ENCODE data around the gene KRTAP10-8. TPM values are rescaled to one million over a fixed set of nuclear protein-coding genes. Genes with fewer than 3 reads are reported as not detected.
"Not testable (repeated sequence)": the region's sequence is repeated elsewhere in the genome, so short reads cannot be mapped to it uniquely, and the experiment has no call there.

Gene KRTAP10-8
- total RNA-seq, 2 donors from 2014 or later, result not detected

DNA sequence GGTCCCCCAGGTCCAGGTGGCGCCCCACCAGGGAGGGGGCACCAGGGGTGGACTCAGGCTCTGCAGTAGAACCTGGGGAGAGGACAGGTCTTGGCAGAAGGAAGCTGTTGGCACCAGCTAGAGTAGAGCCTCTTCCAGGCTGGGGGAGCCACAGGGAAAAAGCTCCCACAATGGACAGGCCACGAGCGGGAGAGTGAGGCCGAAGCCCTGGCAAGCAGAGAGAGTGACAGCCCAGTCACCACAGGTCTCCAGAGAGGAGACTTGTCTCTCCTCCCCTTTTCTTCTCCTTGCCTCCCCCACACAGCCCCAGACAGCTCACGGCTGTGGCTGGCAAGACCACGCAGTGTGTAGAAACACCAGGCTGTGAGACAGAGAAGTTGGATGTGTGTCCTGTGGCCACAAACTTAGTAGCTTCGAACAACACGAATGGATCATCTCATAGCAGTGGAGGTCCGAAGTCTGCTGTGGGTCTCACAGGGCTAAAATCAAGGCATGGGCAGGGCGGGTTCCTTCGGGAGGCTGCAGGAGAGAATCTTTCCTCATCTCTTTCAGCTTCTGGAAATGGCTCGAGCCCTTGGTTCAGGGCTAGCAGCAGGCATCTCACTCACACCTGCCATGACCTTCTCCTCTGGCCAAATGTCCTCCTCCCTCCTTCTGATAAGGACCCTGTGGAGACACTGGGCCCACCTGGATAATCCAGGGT, 39.2 kb downstream of the KRTAP10-8 start:
- Mint-ChIP-seq H3K9me3 (peaks cover 0 to 4% of the 10 kb centered on the region in 2 donors), H3K27ac (peak overlapping the region; percentile 19), H3K36me3 (ENCODE audit: insufficient read depth in 2 of 2) (peaks cover 8 to 13% of the 10 kb centered on the region in 2 donors), H3K4me1 (ENCODE audit: low read depth) (peaks cover 16% of the 10 kb centered on the region), H3K27me3 (ENCODE audit: low read depth) (no peaks in the 10 kb centered on the region), H3K4me3 (no peak overlapping the region)
- ATAC-seq (replicated peaks in 1 of 2), result no peak
- DNase-seq, result no peak

DNA sequence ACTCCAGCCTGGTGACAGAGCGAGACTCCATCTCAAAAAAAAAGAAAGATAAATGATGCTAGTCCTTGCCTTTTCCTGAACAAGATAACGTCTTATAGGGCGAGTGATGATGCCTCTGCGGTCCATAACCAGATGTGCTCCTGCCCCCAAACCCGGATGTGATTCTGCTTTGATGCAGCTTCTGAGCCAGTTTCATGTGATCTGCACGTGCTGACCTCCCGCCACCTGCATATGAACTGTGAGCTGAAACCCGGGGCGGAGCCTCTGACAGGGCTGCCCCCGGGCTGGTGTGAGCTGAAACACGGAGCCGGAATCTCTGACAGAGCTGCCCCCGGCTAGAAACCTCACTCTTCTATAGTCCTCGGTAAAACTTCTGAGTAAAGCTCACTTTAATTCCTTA, 41.2 kb downstream of the KRTAP10-8 start:
- Mint-ChIP-seq H3K4me1 (ENCODE audit: low read depth) (peaks cover 33% of the 10 kb centered on the region), H3K27ac (no peak overlapping the region), H3K9me3 (peaks cover 7 to 14% of the 10 kb centered on the region in 2 donors), H3K27me3 (ENCODE audit: low read depth) (no peaks in the 10 kb centered on the region), H3K36me3 (ENCODE audit: insufficient read depth in 2 of 2) (peaks cover 22 to 27% of the 10 kb centered on the region in 2 donors), H3K4me3 (no peak overlapping the region)
- no peak for ATAC-seq (replicated peaks in 1 of 2)
- DNase-seq, result no peak

DNA sequence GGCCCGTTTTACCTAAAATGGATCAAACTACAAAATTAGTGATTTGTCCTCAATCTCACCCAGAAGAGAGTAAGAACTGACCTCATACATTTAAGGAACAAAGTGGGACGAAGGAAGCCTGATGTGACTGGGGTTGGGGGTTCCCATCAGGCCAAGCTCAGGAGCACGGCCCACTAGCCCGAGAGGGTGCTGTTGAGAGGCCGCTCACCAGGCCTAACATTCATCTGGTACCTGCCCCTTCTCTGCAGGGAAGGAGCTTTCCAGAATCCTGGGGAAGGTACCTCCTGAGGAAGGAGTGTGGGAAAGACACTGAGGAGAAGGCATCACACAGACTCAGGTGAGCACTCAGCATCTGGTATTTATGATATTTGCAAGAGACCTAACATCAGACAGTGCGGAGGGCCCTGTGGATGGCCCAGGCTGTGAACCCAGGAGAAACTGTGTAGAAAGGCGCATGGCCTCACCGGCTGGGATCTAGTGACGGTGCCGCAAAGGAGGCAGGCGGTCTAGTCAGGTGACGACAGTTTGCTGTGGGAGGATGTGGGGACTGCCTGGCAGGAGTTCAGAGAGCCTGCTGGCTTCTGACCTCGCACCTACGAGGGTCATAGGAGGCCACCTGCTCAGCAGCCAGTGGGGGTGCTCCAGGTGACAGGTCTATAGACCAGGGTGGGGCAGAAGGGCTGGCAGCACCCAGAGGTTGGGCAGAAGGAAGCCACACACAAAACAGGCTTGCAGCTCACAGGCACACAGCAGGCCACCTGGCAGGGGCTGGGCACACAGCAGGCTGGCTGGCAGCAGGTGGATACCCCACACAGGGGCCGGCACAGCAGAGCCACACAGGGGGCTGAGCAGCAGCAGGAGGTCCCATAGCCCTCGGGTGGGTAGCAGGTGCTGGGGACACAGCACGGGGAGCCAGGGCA, 42.0 kb downstream of the KRTAP10-8 start:
- H3K36me3 Mint-ChIP-seq (ENCODE audit: insufficient read depth in 2 of 2), result peaks cover 25 to 31% of the 10 kb centered on the region in 2 donors
- peaks cover 41% of the 10 kb centered on the region for H3K4me1 Mint-ChIP-seq (ENCODE audit: low read depth)
- ATAC-seq (replicated peaks in 1 of 2) (peak in 1 of 2 donors; percentile 19), DNase-seq (peak in 1 of 2 donors; percentile 21)
- peak overlapping the region; percentile 55 for H3K27ac Mint-ChIP-seq
- H3K9me3 Mint-ChIP-seq, result peaks cover 7 to 16% of the 10 kb centered on the region in 2 donors
- peak overlapping the region; percentile 18 for H3K4me3 Mint-ChIP-seq
- no peaks in the 10 kb centered on the region for H3K27me3 Mint-ChIP-seq (ENCODE audit: low read depth)

DNA sequence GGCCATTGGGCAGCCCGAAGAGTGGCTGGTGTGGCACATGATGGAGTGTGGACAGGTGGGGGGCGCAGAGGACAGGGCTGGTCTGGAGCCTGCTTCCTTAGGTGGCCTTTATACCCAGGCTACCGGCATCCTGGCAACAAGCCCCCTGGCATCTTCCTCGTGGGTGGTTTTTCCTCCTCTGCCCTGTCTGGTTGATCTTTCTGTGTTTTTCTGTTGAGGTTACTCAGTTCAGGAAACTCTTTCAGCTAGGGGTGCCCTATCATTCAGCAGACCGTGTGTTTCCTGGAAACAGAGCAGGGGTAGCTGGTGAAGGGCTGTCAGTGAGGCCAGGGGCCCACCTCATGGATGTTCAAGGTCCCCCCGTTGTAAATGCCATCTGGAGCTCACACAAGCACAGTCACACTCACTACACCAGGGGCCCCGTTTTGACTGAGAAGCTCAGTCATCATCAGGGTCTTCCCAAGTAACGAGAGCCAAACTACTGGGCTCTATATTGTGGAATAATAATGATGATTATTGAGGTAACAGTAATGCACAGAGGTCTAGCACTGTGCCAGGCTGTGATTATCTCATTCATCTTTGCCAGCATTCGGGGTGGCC, 42.8 kb downstream of the KRTAP10-8 start, which contains the start of gene KRTAP12-4:
Gene KRTAP12-4, minus strand, starts transcription at position 84 of the 600 bp plus-strand sequence. Its CDS starts 45 bp downstream, at position 39.
- Mint-ChIP-seq H3K4me3 (peak within 1 kb of the TSS; percentile 18), H3K36me3 (ENCODE audit: insufficient read depth in 2 of 2) (peaks cover 25 to 31% of the 10 kb centered on the region in 2 donors), H3K27ac (peak within 1 kb of the TSS; percentile 55), H3K9me3 (peaks cover 7 to 16% of the 10 kb centered on the region in 2 donors), H3K4me1 (ENCODE audit: low read depth) (peaks cover 47% of the 10 kb centered on the region), H3K27me3 (ENCODE audit: low read depth) (no peaks in the 10 kb centered on the region)
- DNase-seq, result no peak
- peak in 1 of 2 donors; percentile 19 for ATAC-seq (replicated peaks in 1 of 2)

DNA sequence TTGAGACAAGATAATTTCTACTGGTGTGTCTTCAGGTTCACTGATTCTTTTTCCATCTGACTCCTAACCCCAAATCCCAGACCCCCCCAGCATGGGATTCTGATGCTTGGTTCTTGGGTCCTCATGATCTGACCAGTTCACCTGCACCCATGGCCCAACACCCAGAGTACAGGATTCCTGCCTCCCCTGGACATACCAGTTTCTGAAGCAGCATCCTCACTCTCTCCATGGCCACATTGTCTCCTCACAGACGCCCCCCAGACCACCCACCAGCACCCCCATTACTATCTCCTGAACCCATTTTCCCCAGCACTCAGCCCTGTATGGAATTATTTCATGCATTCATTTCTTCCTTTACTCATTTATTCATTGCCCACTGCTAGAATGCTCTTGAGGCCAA, 45.0 kb downstream of the KRTAP10-8 start:
- DNase-seq, result no peak
- peaks cover 27 to 31% of the 10 kb centered on the region in 2 donors for H3K36me3 Mint-ChIP-seq (ENCODE audit: insufficient read depth in 2 of 2)
- peaks cover 9 to 16% of the 10 kb centered on the region in 2 donors for H3K9me3 Mint-ChIP-seq
- H3K27ac Mint-ChIP-seq, result peak overlapping the region; percentile 12
- no peak for ATAC-seq (replicated peaks in 1 of 2)
- H3K4me3 Mint-ChIP-seq, result peak overlapping the region; percentile 8 to 72
- no peaks in the 10 kb centered on the region for H3K27me3 Mint-ChIP-seq (ENCODE audit: low read depth)
- H3K4me1 Mint-ChIP-seq (ENCODE audit: low read depth), result peaks cover 47% of the 10 kb centered on the region

DNA sequence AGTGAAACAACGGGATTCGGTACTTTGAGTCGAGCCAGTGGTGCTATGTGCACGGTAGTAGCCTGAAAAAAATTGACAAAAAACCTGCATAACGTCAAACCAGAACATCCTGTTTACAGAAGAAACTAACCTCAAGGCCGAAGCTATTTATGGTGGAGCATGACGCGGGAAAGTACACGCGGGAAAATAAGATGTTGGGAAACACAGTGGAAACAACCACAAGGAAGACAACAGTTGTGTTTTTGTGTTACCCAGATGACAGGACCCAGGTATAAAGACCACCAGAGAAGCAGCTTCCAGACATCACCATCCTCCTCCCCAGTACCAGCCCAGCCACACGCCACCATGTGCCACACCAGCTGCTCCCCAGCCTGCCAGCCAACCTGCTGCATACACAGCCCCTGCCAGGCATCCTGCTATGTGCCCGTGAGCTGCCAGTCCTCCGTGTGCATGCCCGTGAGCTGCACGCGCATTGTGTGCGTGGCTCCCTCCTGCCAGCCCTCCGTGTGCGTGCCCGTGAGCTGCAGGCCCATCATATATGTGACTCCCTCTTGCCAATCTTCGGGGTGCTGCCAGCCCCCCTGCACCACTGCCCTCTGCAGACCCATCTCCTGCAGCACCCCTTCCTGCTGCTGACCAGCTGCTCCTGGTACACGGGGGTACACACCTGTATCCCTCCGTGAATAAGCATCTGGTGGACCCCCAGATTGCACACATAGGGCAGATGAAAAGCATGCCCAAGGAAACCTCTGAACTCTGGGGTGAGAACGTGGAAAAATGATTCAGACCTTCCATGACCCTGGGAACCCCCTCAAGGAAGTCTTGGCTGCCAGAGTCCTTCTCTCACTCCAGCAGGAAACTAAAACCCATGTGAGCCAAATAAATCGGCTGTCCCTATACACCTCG, 46.0 kb downstream of the KRTAP10-8 start, which contains the start of gene KRTAP12-3:
Gene KRTAP12-3, plus strand, starts transcription at position 298 of the 906 bp plus-strand sequence. Its CDS starts 48 bp downstream, at position 346.
- Mint-ChIP-seq H3K4me1 (ENCODE audit: low read depth) (peaks cover 47% of the 10 kb centered on the region), H3K36me3 (ENCODE audit: insufficient read depth in 2 of 2) (peaks cover 29 to 31% of the 10 kb centered on the region in 2 donors), H3K4me3 (peak within 1 kb of the TSS; percentile 66 to 72), H3K9me3 (peaks cover 9 to 21% of the 10 kb centered on the region in 2 donors), H3K27me3 (ENCODE audit: low read depth) (no peaks in the 10 kb centered on the region), H3K27ac (peak within 1 kb of the TSS; percentile 12)
- peak; percentile 15 to 22 for DNase-seq
- peak; percentile 68 to 80 for ATAC-seq (replicated peaks in 1 of 2)

DNA sequence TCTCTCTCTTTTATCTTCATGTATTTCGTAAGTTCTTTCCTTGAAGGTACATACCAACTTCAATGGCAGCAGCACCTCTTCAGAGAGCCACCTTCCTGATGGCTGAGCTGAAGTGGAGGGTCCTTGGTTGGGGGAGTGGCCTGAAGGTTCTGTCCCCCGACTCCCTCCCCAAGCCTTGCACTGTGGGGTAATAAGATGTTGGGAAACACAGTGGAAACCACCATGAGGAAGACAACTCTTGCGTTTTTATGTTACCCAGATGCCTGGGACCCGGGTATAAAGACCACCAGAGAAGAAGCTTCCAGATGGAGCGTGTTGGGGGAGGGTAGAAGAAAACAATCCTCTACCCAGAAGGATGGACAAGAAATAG, 46.6 kb downstream of the KRTAP10-8 start:
- H3K4me1 Mint-ChIP-seq (ENCODE audit: low read depth), result peaks cover 46% of the 10 kb centered on the region
- ATAC-seq (replicated peaks in 1 of 2) (no peak), DNase-seq (no peak)
- peaks cover 28 to 29% of the 10 kb centered on the region in 2 donors for H3K36me3 Mint-ChIP-seq (ENCODE audit: insufficient read depth in 2 of 2)
- H3K9me3 Mint-ChIP-seq, result peaks cover 9 to 21% of the 10 kb centered on the region in 2 donors
- H3K27me3 Mint-ChIP-seq (ENCODE audit: low read depth), result no peaks in the 10 kb centered on the region
- H3K4me3 Mint-ChIP-seq, result peak overlapping the region; percentile 66 to 72
- H3K27ac Mint-ChIP-seq, result no peak overlapping the region

DNA sequence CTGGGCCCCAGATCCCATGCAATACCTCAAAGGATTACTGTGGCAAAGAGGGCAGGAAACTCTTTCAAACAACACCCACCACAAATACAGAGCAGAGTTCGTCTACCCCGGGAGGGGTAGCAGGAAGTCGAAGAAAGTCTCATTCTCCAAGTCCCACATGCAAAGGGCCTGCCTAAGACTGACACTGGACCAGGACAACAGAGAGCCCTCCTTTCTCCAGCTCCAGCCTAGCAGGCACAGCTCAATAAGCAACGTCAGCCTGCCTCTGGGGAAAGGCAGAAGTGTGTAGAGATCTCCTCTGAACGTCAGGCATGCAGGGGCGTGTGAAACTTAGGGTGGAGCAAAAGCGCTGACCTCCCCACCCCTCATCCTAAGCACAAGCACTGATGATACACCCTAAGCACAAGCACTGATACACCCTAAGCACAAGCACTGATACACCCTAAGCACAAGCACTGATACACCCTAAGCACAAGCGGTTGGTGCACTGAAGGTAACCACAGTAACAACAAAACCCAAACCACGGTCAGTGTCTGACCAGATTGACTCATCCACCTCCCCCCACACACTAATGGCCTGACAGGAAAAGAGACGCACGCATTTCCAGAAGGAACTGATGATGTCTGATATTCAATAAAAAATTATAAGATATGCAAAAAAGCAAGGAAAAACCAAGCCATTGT, 47.2 kb downstream of the KRTAP10-8 start:
- Mint-ChIP-seq H3K4me3 (peak overlapping the region; percentile 66 to 72), H3K9me3 (peaks cover 9 to 21% of the 10 kb centered on the region in 2 donors), H3K27ac (no peak overlapping the region), H3K36me3 (ENCODE audit: insufficient read depth in 2 of 2) (peaks cover 24% of the 10 kb centered on the region in 2 donors), H3K27me3 (ENCODE audit: low read depth) (no peaks in the 10 kb centered on the region), H3K4me1 (ENCODE audit: low read depth) (peaks cover 43% of the 10 kb centered on the region)
- DNase-seq (no peak), ATAC-seq (replicated peaks in 1 of 2) (peak in 1 of 2 donors; percentile 23)

DNA sequence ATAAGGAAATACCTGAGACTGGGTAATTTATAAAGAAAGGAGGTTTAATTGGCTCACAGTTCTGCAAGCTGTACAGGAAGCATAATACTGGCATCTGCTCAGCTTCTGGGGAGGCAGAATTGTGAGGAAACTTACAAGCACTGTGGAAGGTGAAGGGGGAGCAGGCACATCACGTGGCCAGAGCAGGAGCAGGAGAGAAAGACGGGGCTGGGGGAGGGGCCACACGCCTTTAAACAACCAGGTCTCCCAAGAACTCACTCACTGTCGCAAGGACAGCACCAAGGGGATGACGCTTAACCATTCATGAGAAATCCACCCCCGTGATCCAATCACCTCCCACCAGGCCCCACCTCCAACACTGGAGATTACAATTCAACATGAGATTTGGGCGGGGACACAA, 49.7 kb downstream of the KRTAP10-8 start:
- Mint-ChIP-seq H3K27ac (peak overlapping the region; percentile 25), H3K9me3 (peaks cover 6 to 14% of the 10 kb centered on the region in 2 donors), H3K4me1 (ENCODE audit: low read depth) (peaks cover 30% of the 10 kb centered on the region), H3K36me3 (ENCODE audit: insufficient read depth in 2 of 2) (peaks cover 17 to 19% of the 10 kb centered on the region in 2 donors)
- not testable (repeated sequence) for H3K4me3 Mint-ChIP-seq; H3K27me3 Mint-ChIP-seq (ENCODE audit: low read depth); DNase-seq; ATAC-seq (replicated peaks in 1 of 2)

All from activated T-cell treated with anti-CD3 and anti-CD28 coated beads, Interleukin-2, amount 50 U/mL, for 72 hours (primary cell).